H9 (cell line): ENCODE measurements around the gene CYB5B. TPM values are rescaled to one million over a fixed set of nuclear protein-coding genes. Genes with fewer than 3 reads are reported as not detected.
A peak's percentile ranks its signal among the peaks of the same experiment; 100 is the strongest.

Source experiments
- DNase-seq: peaks from one replicate; pipeline ENCODE4 v3.0.0-alpha.2; 2017
- H2AFZ ChIP-seq: one replicate; pipeline ENCODE4 v1.6.1; 2013; ENCODE audit warnings: mild to moderate bottlenecking, low read length, control low read depth, moderate library complexity
- H2AK5ac ChIP-seq: 2 replicates; pipeline ENCODE4 v1.6.1; 2013; ENCODE audit warnings: low read length, control low read depth, mixed read lengths; ENCODE audit not compliant: insufficient read length
- H2BK120ac ChIP-seq: one replicate; pipeline ENCODE4 v1.6.1; 2013; ENCODE audit warnings: low read depth, mild to moderate bottlenecking, low read length, control low read depth, inconsistent platforms; ENCODE audit not compliant: poor library complexity, severe bottlenecking
- H2BK12ac ChIP-seq: 2 replicates; pipeline ENCODE4 v1.6.1; 2013; ENCODE audit warnings: low read length, control low read depth, mixed read lengths, low read depth; ENCODE audit not compliant: insufficient read length
- H2BK15ac ChIP-seq: 2 replicates; pipeline ENCODE4 v1.6.1; 2013; ENCODE audit warnings: low read depth, low read length, control low read depth
- H2BK20ac ChIP-seq: one replicate; pipeline ENCODE4 v1.6.1; 2013; ENCODE audit warnings: low read depth, mild to moderate bottlenecking, low read length, control low read depth, inconsistent platforms; ENCODE audit not compliant: poor library complexity, severe bottlenecking
- H2BK5ac ChIP-seq: 2 replicates; pipeline ENCODE4 v1.6.1; 2013; ENCODE audit warnings: low read length, control low read depth, mixed read lengths; ENCODE audit not compliant: insufficient read length
- H3K14ac ChIP-seq: 2 replicates; pipeline ENCODE4 v1.6.1; 2013; ENCODE audit warnings: low read length, control low read depth; ENCODE audit not compliant: insufficient read depth
- H3K18ac ChIP-seq: 2 replicates; pipeline ENCODE4 v1.6.1; 2013; ENCODE audit warnings: low read depth, mild to moderate bottlenecking, mixed read lengths, low read length, control low read depth; ENCODE audit not compliant: insufficient read length
- H3K23ac ChIP-seq: 2 replicates; pipeline ENCODE4 v1.6.1; 2013; ENCODE audit warnings: low read length, control low read depth, mixed read lengths, low read depth; ENCODE audit not compliant: insufficient read length
- H3K23me2 ChIP-seq: 2 replicates; pipeline ENCODE4 v1.6.1; 2013; ENCODE audit warnings: low read depth, mild to moderate bottlenecking, mixed read lengths, low read length, control low read depth; ENCODE audit not compliant: insufficient read length, poor library complexity, severe bottlenecking
- H3K27ac ChIP-seq: 2 replicates; pipeline ENCODE4 v1.5.1; 2013; ENCODE audit warnings: low read length, control low read depth, mixed read lengths, low read depth; ENCODE audit not compliant: insufficient read length
- H3K27me3 ChIP-seq: 2 replicates; pipeline ENCODE4 v1.6.1; 2013; ENCODE audit warnings: low read length, control low read depth, inconsistent platforms; ENCODE audit not compliant: insufficient read depth
- H3K4ac ChIP-seq: 2 replicates; pipeline ENCODE4 v1.6.1; 2013; ENCODE audit warnings: low read depth, mild to moderate bottlenecking, control low read depth, inconsistent platforms, low read length, moderate library complexity
- H3K4me1 ChIP-seq: 2 replicates; pipeline ENCODE4 v1.6.1; 2013; ENCODE audit warnings: low read length, control low read depth, inconsistent platforms; ENCODE audit not compliant: insufficient read depth
- H3K4me2 ChIP-seq: 2 replicates; pipeline ENCODE4 v1.6.1; 2013; ENCODE audit warnings: low read length, control low read depth, mixed read lengths; ENCODE audit not compliant: insufficient read length, insufficient read depth
- H3K56ac ChIP-seq: 2 replicates; pipeline ENCODE4 v1.6.1; 2013; ENCODE audit warnings: low read depth, mild to moderate bottlenecking, mixed read lengths, low read length, control low read depth; ENCODE audit not compliant: insufficient read length
- H3K79me1 ChIP-seq: 2 replicates; pipeline ENCODE4 v1.6.1; 2013; ENCODE audit warnings: low read depth, mild to moderate bottlenecking, moderate library complexity, low read length, control low read depth, inconsistent platforms; ENCODE audit not compliant: insufficient read depth, poor library complexity, severe bottlenecking
- H3K79me2 ChIP-seq: 2 replicates; pipeline ENCODE4 v1.6.1; 2013; ENCODE audit warnings: low read length, control low read depth, inconsistent platforms; ENCODE audit not compliant: insufficient read depth
- H3K9ac ChIP-seq: 2 replicates; pipeline ENCODE4 v1.6.1; 2013; ENCODE audit warnings: low read length, control low read depth, mixed read lengths; ENCODE audit not compliant: insufficient read length; ENCODE audit errors: extremely low read depth
- H3K9me3 ChIP-seq: one replicate; pipeline ENCODE4 v1.6.1; 2013; ENCODE audit warnings: low read depth, low read length, inconsistent platforms; ENCODE audit not compliant: control insufficient read depth
- H3T11ph ChIP-seq: one replicate; pipeline ENCODE4 v1.6.1; 2013; ENCODE audit warnings: mild to moderate bottlenecking, low read length, control low read depth, inconsistent platforms
- H4K20me1 ChIP-seq: one replicate; pipeline ENCODE4 v1.6.1; 2013; ENCODE audit not compliant: control insufficient read depth, insufficient read length, insufficient read depth
- H4K5ac ChIP-seq: 2 replicates; pipeline ENCODE4 v1.6.1; 2013; ENCODE audit warnings: low read depth, mild to moderate bottlenecking, mixed read lengths, low read length, control low read depth; ENCODE audit not compliant: insufficient read length
- H4K8ac ChIP-seq: replicated peaks from 2 replicates; pipeline ENCODE4 v1.6.1; 2013; ENCODE audit warnings: low read length, control low read depth, mixed read lengths, low read depth; ENCODE audit not compliant: insufficient read length
- H4K91ac ChIP-seq: 2 replicates; pipeline ENCODE4 v1.6.1; 2013; ENCODE audit warnings: low read depth, mild to moderate bottlenecking, moderate library complexity, mixed read lengths, low read length, control low read depth; ENCODE audit not compliant: insufficient read length
- H3K27ac Mint-ChIP-seq, 3 experiments: 2 replicates in 2 of 3; 3 replicates in 1 of 3; pipeline ENCODE4 v1.8.0; 2020 to 2021; ENCODE audit warnings: mixed read lengths in 3 of 3, mild to moderate bottlenecking in 1 of 3, moderate library complexity in 1 of 3
- H3K27me3 Mint-ChIP-seq: 2 replicates; pipeline ENCODE4 v1.8.0; 2021; ENCODE audit warnings: low read depth, mild to moderate bottlenecking, moderate library complexity, mixed read lengths
- H3K36me3 Mint-ChIP-seq, 3 experiments: 2 replicates in 2 of 3; 3 replicates in 1 of 3; pipeline ENCODE4 v1.8.0; 2020 to 2021; ENCODE audit warnings: low read depth in 3 of 3, mixed read lengths in 3 of 3; ENCODE audit not compliant: insufficient read depth in 1 of 3
- H3K4me1 Mint-ChIP-seq, 2 experiments: 2 replicates each; pipeline ENCODE4 v1.8.0; 2020; ENCODE audit warnings: mixed read lengths in 2 of 2
- H3K4me3 Mint-ChIP-seq, 2 experiments: 2 replicates in 1 of 2; 3 replicates in 1 of 2; pipeline ENCODE4 v1.8.0; 2020 to 2021; ENCODE audit warnings: mild to moderate bottlenecking in 2 of 2, mixed read lengths in 2 of 2, moderate library complexity in 1 of 2
- H3K9me3 Mint-ChIP-seq, 2 experiments: 2 replicates in 1 of 2; 3 replicates in 1 of 2; pipeline ENCODE4 v1.8.0; 2020; ENCODE audit warnings: mild to moderate bottlenecking in 2 of 2, mixed read lengths in 2 of 2, moderate library complexity in 1 of 2
- CTCF ChIP-seq: fragments of 200-600 bp; sonication (generic); conservative IDR thresholded peaks from 3 replicates; pipeline ENCODE4 v1.8.0; 2021; ENCODE audit warnings: antibody characterized with exemption, mild to moderate bottlenecking
- WGBS: extraction: QIAGEN DNeasy Blood & Tissue Kit; methylation state at CpG from one replicate; pipeline ENCODE4 v1.1.7; 2013; ENCODE audit warnings: missing lambda C conversion rate, low lambda C conversion rate, mixed read lengths; ENCODE audit not compliant: insufficient read length; ENCODE audit errors: extremely low coverage; 5-methylcytosine and 5-hydroxymethylcytosine counted together
- total RNA-seq: library from RNA; stranded (reverse); gene quantifications from 2 replicates; pipeline ENCODE4 v1.2.1, GENCODE V29; 2021

Gene CYB5B
- total RNA-seq, 1 experiment from 2014 or later, result 126 TPM

GRCh38 chr16:69483611-69484010 is 59.2 kb downstream of the CYB5B start:
- DNase-seq, result no peak
- WGBS, result no CpG with 5 or more reads among the region's 5 CpGs
- TF ChIP-seq CTCF, result no peak

More at GRCh38 chr16:69483611-69484010, 59.2 kb downstream of the CYB5B start:
- H3K79me2 ChIP-seq, result no peaks in the 10 kb centered on the region
- Mint-ChIP-seq H3K27ac (0 out of 7 replicates have a peak overlapping the region, but pooled peaks of 1 of the 3 experiments have one; percentile 19), H3K36me3 (no peaks in the 10 kb centered on the region), H3K27me3 (no peaks in the 10 kb centered on the region), H3K4me3 (no peak overlapping the region), H3K4me1 (peaks cover 0 to 5% of the 10 kb centered on the region in 2 experiments; a peak in 2 of 4 replicates), H3K9me3 (no peaks in the 10 kb centered on the region)
- H2BK12ac ChIP-seq, result no peak overlapping the region
- H3K4me1 ChIP-seq, result no peaks in the 10 kb centered on the region
- H3T11ph ChIP-seq, result no peak overlapping the region
- no peak overlapping the region for H4K91ac ChIP-seq
- no peak overlapping the region for H3K14ac ChIP-seq
- no peak overlapping the region for H2BK5ac ChIP-seq
- H2AK5ac ChIP-seq, result no peak overlapping the region
- no peaks in the 10 kb centered on the region for H3K79me1 ChIP-seq
- no peak overlapping the region for H3K56ac ChIP-seq
- H3K27me3 ChIP-seq, result no peaks in the 10 kb centered on the region
- H2BK15ac ChIP-seq, result no peak overlapping the region
- H4K8ac ChIP-seq, result no peak overlapping the region
- H3K9me3 ChIP-seq, result no peaks in the 10 kb centered on the region
- no peak overlapping the region for H2BK20ac ChIP-seq
- no peak overlapping the region for H3K4ac ChIP-seq
- H3K9ac ChIP-seq, result no peak overlapping the region
- H3K4me2 ChIP-seq, result no peak overlapping the region
- no peak overlapping the region for H4K5ac ChIP-seq
- H3K27ac ChIP-seq, result no peak overlapping the region
- no peaks in the 10 kb centered on the region for H3K23me2 ChIP-seq
- no peak overlapping the region for H3K23ac ChIP-seq
- H2BK120ac ChIP-seq, result no peak overlapping the region
- H2AFZ ChIP-seq, result no peak overlapping the region
- H4K20me1 ChIP-seq, result no peaks in the 10 kb centered on the region
- no peak overlapping the region for H3K18ac ChIP-seq
